ENCODE results near the gene CLCN7. TPM values are rescaled to one million over a fixed set of nuclear protein-coding genes. Genes with fewer than 3 reads are reported as not detected.

CLCN7 gene
- total and polyA plus RNA-seq, 2 of the 8 experiments (the other 6 are each of a cell fraction or from before 2014, with no cell fraction given), result 38.6 to 81.5 TPM

GRCh38 chr16:1395444-1396031 lies 79.3 kb downstream of the CLCN7 start:
- DNase-seq (ENCODE audit: low read depth in 1 of 2, low spot score in 2 of 2) (no peak), FAIRE-seq (no peak)
- no peak overlapping the region for H3K27ac ChIP-seq (ENCODE audit: low read depth, low read length)
- no peaks in the 10 kb centered on the region for H3K23me2 ChIP-seq (ENCODE audit: low read depth, low read length)
- no peak overlapping the region for H2AK5ac ChIP-seq (ENCODE audit: low read depth, low read length)
- no peak overlapping the region for H3K9ac ChIP-seq (replicated peaks in 1 of 4; ENCODE audit: extremely low read depth in 1 of 4, low read depth in 3 of 4, low read length in 3 of 4)
- no peak overlapping the region for H3K23ac ChIP-seq (ENCODE audit: insufficient read length)
- WGBS, 2 experiments (ENCODE audit: extremely low coverage in 1 of 2, insufficient coverage in 1 of 2, insufficient read length in 1 of 2, insufficient replicate concordance in 2 of 2, low coverage in 1 of 2, low lambda C conversion rate in 2 of 2, missing lambda C conversion rate in 1 of 2), result 93% methylated on average over 20 of the region's 22 CpGs; no CpG with 5 or more reads in 1 of the 2 experiments
- ChIA-PET POLR2A (ENCODE audit: partially characterized antibody) (no interaction called here), CTCF (ENCODE audit: partially characterized antibody) (no interaction called here)
- no peak overlapping the region for H2BK20ac ChIP-seq (ENCODE audit: low read length)
- H2BK12ac ChIP-seq (ENCODE audit: low read depth, low read length), result no peak overlapping the region
- no peak overlapping the region for H2AFZ ChIP-seq (ENCODE audit: low read length)
- no peak overlapping the region for H3K14ac ChIP-seq (ENCODE audit: insufficient read length)
- no peak overlapping the region for H4K5ac ChIP-seq (ENCODE audit: insufficient read length, low read depth, low read length)
- no peaks in the 10 kb centered on the region for H3K79me1 ChIP-seq (ENCODE audit: low read depth, low read length)
- H2BK15ac ChIP-seq (ENCODE audit: low read length), result no peak overlapping the region
- H2BK5ac ChIP-seq (ENCODE audit: low read depth, low read length), result no peak overlapping the region
- no peaks in the 10 kb centered on the region for H3K79me2 ChIP-seq (ENCODE audit: control insufficient read depth in 1 of 2, insufficient read depth in 2 of 2, low read length in 2 of 2)
- no peaks in the 10 kb centered on the region for H3K27me3 ChIP-seq (replicated peaks in 1 of 4; ENCODE audit: control insufficient read depth in 3 of 4, extremely low read depth in 1 of 4, insufficient read depth in 3 of 4, low read length in 3 of 4)
- no peak overlapping the region for H3K4me3 ChIP-seq (ENCODE audit: extremely low read depth in 1 of 4, insufficient read depth in 2 of 4, low read depth in 3 of 4, low read length in 4 of 4)
- no peak overlapping the region for H4K8ac ChIP-seq (ENCODE audit: extremely low read depth, insufficient read depth, low read length)
- H3K4ac ChIP-seq (replicated peaks; ENCODE audit: insufficient read length, low read depth, low read length), result no peak overlapping the region
- H3K4me2 ChIP-seq (ENCODE audit: insufficient read depth in 1 of 2, low read depth in 2 of 2, low read length in 2 of 2), result no peak overlapping the region
- H3K18ac ChIP-seq (ENCODE audit: extremely low read depth, low read length), result no peak overlapping the region
- H3K4me1 ChIP-seq (replicated peaks in 1 of 4; ENCODE audit: control insufficient read depth in 3 of 4, insufficient read depth in 4 of 4, low read length in 3 of 4), result no peaks in the 10 kb centered on the region
- H2BK120ac ChIP-seq (replicated peaks; ENCODE audit: low read depth, low read length), result no peak overlapping the region
- TF ChIP-seq, protein P1, sequence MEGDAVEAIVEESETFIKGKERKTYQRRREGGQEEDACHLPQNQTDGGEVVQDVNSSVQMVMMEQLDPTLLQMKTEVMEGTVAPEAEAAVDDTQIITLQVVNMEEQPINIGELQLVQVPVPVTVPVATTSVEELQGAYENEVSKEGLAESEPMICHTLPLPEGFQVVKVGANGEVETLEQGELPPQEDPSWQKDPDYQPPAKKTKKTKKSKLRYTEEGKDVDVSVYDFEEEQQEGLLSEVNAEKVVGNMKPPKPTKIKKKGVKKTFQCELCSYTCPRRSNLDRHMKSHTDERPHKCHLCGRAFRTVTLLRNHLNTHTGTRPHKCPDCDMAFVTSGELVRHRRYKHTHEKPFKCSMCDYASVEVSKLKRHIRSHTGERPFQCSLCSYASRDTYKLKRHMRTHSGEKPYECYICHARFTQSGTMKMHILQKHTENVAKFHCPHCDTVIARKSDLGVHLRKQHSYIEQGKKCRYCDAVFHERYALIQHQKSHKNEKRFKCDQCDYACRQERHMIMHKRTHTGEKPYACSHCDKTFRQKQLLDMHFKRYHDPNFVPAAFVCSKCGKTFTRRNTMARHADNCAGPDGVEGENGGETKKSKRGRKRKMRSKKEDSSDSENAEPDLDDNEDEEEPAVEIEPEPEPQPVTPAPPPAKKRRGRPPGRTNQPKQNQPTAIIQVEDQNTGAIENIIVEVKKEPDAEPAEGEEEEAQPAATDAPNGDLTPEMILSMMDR (IDR thresholded peaks at IDR 0.05; ENCODE audit: control extremely low read depth in 1 of 3, insufficient read depth in 1 of 3, low read depth in 1 of 3, low read length in 3 of 3), result no peak
- no peak for TF ChIP-seq ATF3 (IDR thresholded peaks at IDR 0.05; ENCODE audit: insufficient read depth, low read depth, low read length)
- no peaks in the 10 kb centered on the region for H3K9me3 ChIP-seq (ENCODE audit: insufficient read depth in 2 of 2, low read depth in 1 of 2, low read length in 1 of 2)
- H4K20me1 ChIP-seq (replicated peaks in 1 of 2; ENCODE audit: control insufficient read depth in 1 of 2, insufficient read depth in 2 of 2, low read length in 2 of 2), result peaks cover 0 to 4% of the 10 kb centered on the region in 2 experiments
- no peak overlapping the region for H4K91ac ChIP-seq (replicated peaks; ENCODE audit: insufficient read length, low read length)
- H3K56ac ChIP-seq (replicated peaks; ENCODE audit: insufficient read length, low read depth, low read length), result no peak overlapping the region
- H3K36me3 ChIP-seq (ENCODE audit: control insufficient read depth in 2 of 4, insufficient read depth in 4 of 4, low read length in 3 of 4), result peaks cover under 1 to 13% (median 6%) of the 10 kb centered on the region in 4 experiments; a peak in 4 of 8 replicates
